Stimulated activated CD8-positive, alpha-beta memory T cell treated with anti-CD3 and anti-CD28 coated beads, Interleukin-12 subunit alpha, Interleukin-12 subunit beta, amount 100 ng/mL, for 4 hours (primary cell): ENCODE results near the gene FUT3.
"Not testable (repeated sequence)": the region's sequence is repeated elsewhere in the genome, so short reads cannot be mapped to it uniquely, and the experiment has no call there.

Source experiments
- DNase-seq: peaks from one replicate; pipeline ENCODE4 v3.0.0-alpha.2; 2020; ENCODE audit warnings: low read depth

The FUT3 gene

GRCh38 chr19:5881543-5882299 is 30.5 kb upstream of the FUT3 start:
- no peak for DNase-seq

GRCh38 chr19:5880604-5881078 is 29.4 kb upstream of the FUT3 start:
- no peak for DNase-seq

- DNase-seq = no peak
Observed at GRCh38 chr19:5880196-5880595, 28.9 kb upstream of the FUT3 start.

- DNase-seq = no peak
Observed at GRCh38 chr19:5877882-5878281, 26.6 kb upstream of the FUT3 start.

GRCh38 chr19:5877427-5877826 is 26.2 kb upstream of the FUT3 start:
- no peak for DNase-seq

- not testable (repeated sequence) for DNase-seq
Observed at GRCh38 chr19:5874496-5874895, 23.2 kb upstream of the FUT3 start.

- DNase-seq = no peak
Observed at GRCh38 chr19:5873617-5874199, 22.5 kb upstream of the FUT3 start.

GRCh38 chr19:5870986-5871394 is 19.7 kb upstream of the FUT3 start:
- no peak for DNase-seq

GRCh38 chr19:5867201-5868136 is 16.2 kb upstream of the FUT3 start:
- no peak for DNase-seq

GRCh38 chr19:5865772-5866171 is 14.5 kb upstream of the FUT3 start:
- no peak for DNase-seq

GRCh38 chr19:5864725-5865486 is 13.7 kb upstream of the FUT3 start:
- no peak for DNase-seq

- no peak for DNase-seq
Observed at GRCh38 chr19:5864013-5864720, 12.9 kb upstream of the FUT3 start.

GRCh38 chr19:5863030-5863665 is 11.9 kb upstream of the FUT3 start:
- DNase-seq = no peak

GRCh38 chr19:5857203-5858081 is 6.2 kb upstream of the FUT3 start:
- no peak for DNase-seq

GRCh38 chr19:5855151-5855550 is 3.9 kb upstream of the FUT3 start:
- DNase-seq = not testable (repeated sequence)

- DNase-seq = not testable (repeated sequence)
Observed at GRCh38 chr19:5854121-5854520, 2.9 kb upstream of the FUT3 start.

- DNase-seq = no peak
Observed at GRCh38 chr19:5850743-5851293, 431 bp downstream of the FUT3 start.

- DNase-seq = no peak
Observed at GRCh38 chr19:5850189-5850588, 1.1 kb downstream of the FUT3 start.

- not testable (repeated sequence) for DNase-seq
Observed at GRCh38 chr19:5848621-5849020, 2.6 kb downstream of the FUT3 start.
